Testis (tissue), 3 donors: ENCODE data around the gene VSNL1. TPM values are rescaled to one million over a fixed set of nuclear protein-coding genes. Genes with fewer than 3 reads are reported as not detected.

Source experiments
- DNase-seq: peaks from one replicate; pipeline ENCODE4 v3.0.0-alpha.2; 2019
- H3K27ac ChIP-seq, 2 donors: fragments of 200-600 bp; sonication (generic); one replicate each; pipeline ENCODE4 v1.5.1; 2019
- H3K27me3 ChIP-seq: fragments of 200-600 bp; sonication (generic); one replicate; pipeline ENCODE4 v1.5.1; 2019
- H3K36me3 ChIP-seq: fragments of 200-600 bp; sonication (generic); one replicate; pipeline ENCODE4 v1.5.1; 2017; ENCODE audit warnings: low read depth; ENCODE audit errors: missing control alignments
- H3K4me1 ChIP-seq: fragments of 200-600 bp; sonication (generic); one replicate; pipeline ENCODE4 v1.5.1; 2019
- H3K4me3 ChIP-seq, 2 donors: fragments of 200-600 bp; sonication (generic); one replicate each; pipeline ENCODE4 v1.5.1; 2017 to 2019
- H3K9me3 ChIP-seq: fragments of 200-600 bp; sonication (generic); one replicate; pipeline ENCODE4 v1.5.1; 2017
- CTCF ChIP-seq, 3 experiments: fragments of 450-650 bp in 2 of 3; fragments of 200-600 bp in 1 of 3; sonication (generic) in 1 of 3; IDR thresholded peaks; one replicate each; pipeline ENCODE4 v1.5.1; 2016 to 2019; ENCODE audit warnings: antibody characterized with exemption in 3 of 3, mild to moderate bottlenecking in 2 of 3, moderate library complexity in 1 of 3
- POLR2A ChIP-seq: fragments of 450-650 bp; IDR thresholded peaks from one replicate; pipeline ENCODE4 v1.6.1; 2017; ENCODE audit warnings: antibody characterized with exemption, mild to moderate bottlenecking, moderate library complexity
- WGBS, 2 donors: methylation state at CpG; one replicate each; pipeline ENCODE4 v1.1.5; 2018; 5-methylcytosine and 5-hydroxymethylcytosine counted together
- intact Hi-C: fragments of 100-400 bp; cut with DNase I; formaldehyde crosslinking; loops from one replicate; pipeline ENCODE4 v1.15.1; 2023; ENCODE audit warnings: low total_unique reads
- polyA plus RNA-seq: library from polyadenylated mRNA; stranded (reverse); fragments of 350-450 nt; fragmentation: Illumina TruSeq; extraction: RNeasy Lipid Tissue Mini Kit (QIAGEN cat#74804); gene quantifications from one replicate; pipeline ENCODE4 v1.2.3, GENCODE V29; 2014; ENCODE audit warnings: low read depth, low replicate concordance; ENCODE audit not compliant: insufficient read depth
- total RNA-seq, 2 donors: library from RNA; depleted of rRNA; stranded (reverse); fragments of >200 nt; gene quantifications; one replicate each; pipeline ENCODE4 v1.2.3, GENCODE V29; 2016

The VSNL1 gene
- total and polyA plus RNA-seq, 3 donors from 2014 or later: 0.46 to 1.8 (median 1.4) TPM

DNA sequence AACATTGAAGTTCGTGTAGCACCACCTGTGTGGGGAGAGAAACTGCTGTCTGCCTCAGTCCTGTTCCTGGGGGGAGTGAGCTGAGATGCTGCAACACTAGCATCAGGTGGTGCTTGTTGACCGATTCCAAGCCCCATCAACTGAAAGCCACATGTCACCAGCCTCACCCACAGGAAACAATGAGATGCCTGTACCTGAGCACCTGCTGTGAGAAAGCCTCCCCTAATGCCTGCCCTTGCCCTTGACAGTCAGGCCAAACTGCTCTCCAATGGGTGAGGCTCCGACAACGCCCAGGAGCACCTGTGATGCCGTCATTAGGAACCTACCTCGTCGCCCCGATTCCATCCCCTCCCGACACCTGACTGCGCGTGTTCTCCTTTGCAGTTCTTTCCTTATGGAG, 108.5 kb downstream of the VSNL1 start:
- 94 to 97% methylated on average over 10 to 11 of the region's 11 CpGs for WGBS, 2 donors
- DNase-seq: no peak
- H3K9me3 ChIP-seq: no peaks in the 10 kb centered on the region
- intact Hi-C loops: no loop called here
- H3K27ac ChIP-seq: no peak overlapping the region
- no peaks in the 10 kb centered on the region for H3K36me3 ChIP-seq
- H3K4me3 ChIP-seq: no peak overlapping the region
- H3K27me3 ChIP-seq: no peaks in the 10 kb centered on the region
- H3K4me1 ChIP-seq: no peaks in the 10 kb centered on the region
- no peak for TF ChIP-seq CTCF (IDR thresholded peaks at IDR 0.05)
- TF ChIP-seq POLR2A: no peak

DNA sequence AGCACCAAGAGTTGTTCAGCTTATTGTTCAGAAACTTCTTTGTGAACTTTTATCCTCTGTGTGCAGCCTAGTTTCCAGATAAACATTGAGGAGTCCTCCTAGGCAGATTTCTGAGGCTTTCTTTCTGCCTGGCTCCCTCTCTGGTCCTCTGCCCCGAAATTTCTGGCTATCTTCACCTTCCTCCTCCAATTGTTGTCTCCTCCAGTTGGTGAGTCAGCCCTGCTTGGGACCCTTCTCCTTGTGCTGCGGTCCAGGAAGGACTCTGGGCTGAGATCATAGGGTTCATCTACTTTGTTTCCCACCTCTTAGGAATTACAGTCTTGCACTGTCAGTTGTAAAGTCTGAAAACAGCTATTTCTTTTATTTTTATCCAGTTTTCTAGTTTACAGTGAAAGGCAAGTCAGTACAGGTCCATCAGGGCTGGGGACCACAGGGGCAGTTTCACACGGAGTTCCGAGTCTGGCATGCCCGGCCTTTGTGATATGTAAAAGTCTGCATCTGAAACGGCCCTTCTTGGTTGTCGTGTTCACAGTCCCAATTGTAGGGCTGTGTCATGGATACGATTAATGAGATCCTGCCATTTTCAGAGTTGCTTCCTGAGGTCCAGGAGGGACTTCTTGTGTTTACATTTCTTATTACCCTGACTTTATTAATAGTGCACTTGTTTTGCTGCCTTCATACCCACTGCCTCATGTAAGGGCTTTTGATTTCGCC, 112.3 kb downstream of the VSNL1 start:
- intact Hi-C loops: no loop called here
- 81 to 86% methylated on average over 9 of the region's 9 CpGs for WGBS, 2 donors
- H3K4me3 ChIP-seq: no peak overlapping the region
- DNase-seq: no peak
- no peak for TF ChIP-seq CTCF (IDR thresholded peaks at IDR 0.05)
- TF ChIP-seq POLR2A: no peak
- no peaks in the 10 kb centered on the region for H3K4me1 ChIP-seq
- no peaks in the 10 kb centered on the region for H3K36me3 ChIP-seq
- H3K27ac ChIP-seq: no peak overlapping the region
- no peaks in the 10 kb centered on the region for H3K9me3 ChIP-seq
- no peaks in the 10 kb centered on the region for H3K27me3 ChIP-seq

DNA sequence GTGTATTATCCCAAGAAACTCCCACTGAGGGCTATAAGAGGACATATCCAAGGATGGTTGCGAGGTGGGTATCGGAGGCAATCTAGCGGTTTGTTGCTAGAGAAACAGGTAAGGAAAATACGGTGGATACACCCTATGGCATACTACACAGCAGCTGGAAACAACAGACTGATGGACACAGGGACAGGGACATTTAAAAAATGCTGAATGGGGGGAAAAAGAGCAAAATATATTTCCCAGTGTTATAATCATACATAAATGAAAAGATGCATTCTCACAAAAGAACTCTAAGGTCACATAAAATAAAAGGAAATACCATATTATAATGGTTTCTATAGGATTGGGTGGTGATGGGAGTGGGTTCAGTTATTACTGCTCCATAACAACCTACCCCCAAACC, 117.3 kb downstream of the VSNL1 start:
- Histone ChIP-seq H3K4me1 (peaks cover 17% of the 10 kb centered on the region), H3K36me3 (no peaks in the 10 kb centered on the region), H3K9me3 (no peaks in the 10 kb centered on the region), H3K27ac (no peak overlapping the region), H3K4me3 (no peak overlapping the region), H3K27me3 (no peaks in the 10 kb centered on the region)
- intact Hi-C loops: no loop called here
- 99% methylated on average over 4 of the region's 4 CpGs for WGBS, 2 donors
- no peak for DNase-seq
- TF ChIP-seq POLR2A (no peak), CTCF (IDR thresholded peaks at IDR 0.05) (no peak)

- DNase-seq: no peak
- Histone ChIP-seq H3K36me3 (no peaks in the 10 kb centered on the region), H3K9me3 (no peaks in the 10 kb centered on the region), H3K4me1 (peaks cover 17% of the 10 kb centered on the region), H3K27ac (no peak overlapping the region), H3K27me3 (no peaks in the 10 kb centered on the region), H3K4me3 (no peak overlapping the region)
- intact Hi-C loops: no loop called here
- 70 to 77% methylated on average over 6 of the region's 6 CpGs for WGBS, 2 donors
- TF ChIP-seq CTCF (IDR thresholded peaks at IDR 0.05) (no peak), POLR2A (no peak)
Observed at GRCh38 chr2:17658251-17658843, 117.9 kb downstream of the VSNL1 start.

DNA sequence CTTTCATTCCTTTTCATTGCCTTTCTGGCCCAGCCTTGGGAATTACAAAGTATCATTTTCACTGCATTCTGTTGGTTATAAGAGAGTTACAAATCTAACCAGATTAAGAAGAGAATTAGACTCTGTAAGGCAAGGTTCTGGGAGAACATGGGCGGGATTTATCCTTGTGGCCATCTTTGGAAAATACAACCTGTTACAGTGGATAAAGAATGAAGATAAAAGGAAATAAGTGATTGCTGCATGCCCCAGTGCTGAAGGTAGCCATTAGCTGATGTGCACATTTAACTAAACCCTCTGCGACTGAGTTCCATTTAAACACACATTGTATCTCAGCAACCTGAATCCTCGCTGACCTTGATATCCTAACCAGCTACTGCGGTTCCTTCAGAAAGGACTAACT, 119.7 kb downstream of the VSNL1 start:
- H3K27ac ChIP-seq: peak overlapping the region; percentile 50 to 52
- peaks cover 17% of the 10 kb centered on the region for H3K4me1 ChIP-seq
- 58 to 65% methylated on average over 4 of the region's 4 CpGs for WGBS, 2 donors
- H3K27me3 ChIP-seq: no peaks in the 10 kb centered on the region
- no peak for DNase-seq
- H3K36me3 ChIP-seq: no peaks in the 10 kb centered on the region
- no peak overlapping the region for H3K4me3 ChIP-seq
- TF ChIP-seq POLR2A (no peak), CTCF (IDR thresholded peaks at IDR 0.05) (no peak)
- no peaks in the 10 kb centered on the region for H3K9me3 ChIP-seq
- intact Hi-C loops: no loop called here
